Measurements from ENCODE around the gene LRGUK. TPM values are rescaled to one million over a fixed set of nuclear protein-coding genes. Genes with fewer than 3 reads are reported as not detected.
"Not testable (repeated sequence)": the region's sequence is repeated elsewhere in the genome, so short reads cannot be mapped to it uniquely, and the experiment has no call there.

LRGUK gene
- total RNA-seq, 1 experiment from 2014 or later = 0.19 TPM

DNA sequence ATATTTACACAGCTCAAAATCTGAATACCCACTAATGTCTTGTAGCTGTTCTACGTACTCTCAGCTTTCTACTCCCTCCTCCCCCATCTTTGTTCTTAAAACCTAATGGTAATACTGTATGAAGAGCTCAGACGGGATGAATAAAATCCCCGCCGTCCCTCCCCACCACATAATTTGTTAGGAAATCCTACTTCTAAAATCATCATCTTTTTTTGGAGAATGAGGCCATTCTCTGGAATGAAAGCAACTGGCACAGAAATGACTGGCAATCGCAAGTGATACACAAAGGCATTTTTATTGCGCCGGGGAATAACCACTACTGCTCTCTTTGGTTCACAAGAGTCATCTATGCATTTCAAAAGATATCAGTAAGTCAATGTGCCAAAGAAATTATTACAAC, 162.3 kb downstream of the LRGUK start:
- H3K27me3 Mint-ChIP-seq (ENCODE audit: insufficient read depth, unreplicated experiment) = no peaks in the 10 kb centered on the region
- H3K4me3 Mint-ChIP-seq (ENCODE audit: unreplicated experiment) = no peak overlapping the region
- H3K27ac Mint-ChIP-seq (ENCODE audit: low read depth, unreplicated experiment) = no peak overlapping the region
- intact Hi-C loops (cut with micrococcal nuclease) = no loop called here
- H3K9me3 Mint-ChIP-seq (ENCODE audit: unreplicated experiment) = no peaks in the 10 kb centered on the region
- POLR2A ChIA-PET = no interaction called here
- DNase-seq (ENCODE audit: unreplicated experiment) = no peak
- H3K36me3 Mint-ChIP-seq (ENCODE audit: insufficient read depth, unreplicated experiment) = peaks cover 8% of the 10 kb centered on the region
- TF ChIP-seq, protein P1, sequence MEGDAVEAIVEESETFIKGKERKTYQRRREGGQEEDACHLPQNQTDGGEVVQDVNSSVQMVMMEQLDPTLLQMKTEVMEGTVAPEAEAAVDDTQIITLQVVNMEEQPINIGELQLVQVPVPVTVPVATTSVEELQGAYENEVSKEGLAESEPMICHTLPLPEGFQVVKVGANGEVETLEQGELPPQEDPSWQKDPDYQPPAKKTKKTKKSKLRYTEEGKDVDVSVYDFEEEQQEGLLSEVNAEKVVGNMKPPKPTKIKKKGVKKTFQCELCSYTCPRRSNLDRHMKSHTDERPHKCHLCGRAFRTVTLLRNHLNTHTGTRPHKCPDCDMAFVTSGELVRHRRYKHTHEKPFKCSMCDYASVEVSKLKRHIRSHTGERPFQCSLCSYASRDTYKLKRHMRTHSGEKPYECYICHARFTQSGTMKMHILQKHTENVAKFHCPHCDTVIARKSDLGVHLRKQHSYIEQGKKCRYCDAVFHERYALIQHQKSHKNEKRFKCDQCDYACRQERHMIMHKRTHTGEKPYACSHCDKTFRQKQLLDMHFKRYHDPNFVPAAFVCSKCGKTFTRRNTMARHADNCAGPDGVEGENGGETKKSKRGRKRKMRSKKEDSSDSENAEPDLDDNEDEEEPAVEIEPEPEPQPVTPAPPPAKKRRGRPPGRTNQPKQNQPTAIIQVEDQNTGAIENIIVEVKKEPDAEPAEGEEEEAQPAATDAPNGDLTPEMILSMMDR (IDR thresholded peaks at IDR 0.05; ENCODE audit: unreplicated experiment) = no peak
- peaks cover 9% of the 10 kb centered on the region for H3K4me1 Mint-ChIP-seq (ENCODE audit: insufficient read depth, unreplicated experiment)
- CTCF ChIA-PET = no interaction called here
- BruUV-seq (replicated peaks) = no TSS peak

DNA sequence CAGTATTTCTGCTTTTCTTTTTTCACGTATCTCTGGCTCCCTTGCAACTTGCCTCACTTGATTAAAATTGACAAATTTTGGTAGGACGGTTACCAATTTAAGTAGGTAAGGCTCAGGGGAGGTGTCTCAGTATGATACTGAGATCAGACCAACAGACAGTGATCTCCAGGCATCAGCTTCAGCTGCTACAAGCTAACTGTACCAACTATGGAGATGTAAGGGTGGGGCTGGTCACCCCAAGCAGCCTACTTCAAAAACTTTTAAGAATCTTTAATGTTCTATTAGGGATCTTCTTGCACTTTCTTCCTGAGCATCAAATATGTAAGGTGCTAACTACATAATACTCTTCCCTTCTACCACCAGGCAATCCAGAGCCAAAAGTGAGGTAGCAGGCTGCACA, 162.7 kb downstream of the LRGUK start:
- Mint-ChIP-seq H3K27ac (ENCODE audit: low read depth, unreplicated experiment) (peak overlapping the region; percentile 20), H3K27me3 (ENCODE audit: insufficient read depth, unreplicated experiment) (no peaks in the 10 kb centered on the region), H3K4me1 (ENCODE audit: insufficient read depth, unreplicated experiment) (peaks cover 9% of the 10 kb centered on the region), H3K4me3 (ENCODE audit: unreplicated experiment) (no peak overlapping the region), H3K36me3 (ENCODE audit: insufficient read depth, unreplicated experiment) (peaks cover 12% of the 10 kb centered on the region), H3K9me3 (ENCODE audit: unreplicated experiment) (no peaks in the 10 kb centered on the region)
- POLR2A ChIA-PET = no interaction called here
- BruUV-seq (replicated peaks) = no TSS peak
- TF ChIP-seq, protein P1 (IDR thresholded peaks at IDR 0.05; ENCODE audit: unreplicated experiment) = no peak
- DNase-seq (ENCODE audit: unreplicated experiment) = no peak
- intact Hi-C loops (cut with micrococcal nuclease) = no loop called here
- CTCF ChIA-PET = no interaction called here

DNA sequence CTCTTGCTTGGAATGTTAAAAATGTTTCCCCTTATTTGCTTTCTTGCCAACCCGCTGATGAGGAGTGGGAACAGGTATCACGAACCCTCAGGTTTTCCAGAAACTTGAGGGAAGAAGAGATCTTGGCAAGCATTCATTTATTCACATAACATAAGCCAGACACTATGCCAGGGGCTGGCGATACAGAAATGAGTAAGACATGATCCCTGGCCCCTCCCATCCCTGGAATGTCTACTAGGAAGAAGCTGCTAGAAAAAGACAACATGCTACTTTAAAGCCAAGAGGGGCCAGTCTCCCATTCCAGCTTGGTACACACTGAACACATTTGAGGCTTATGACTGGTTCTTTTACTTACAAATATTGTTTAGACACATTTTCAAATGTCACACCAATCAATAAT, 163.1 kb downstream of the LRGUK start:
- TF ChIP-seq, protein P1 (IDR thresholded peaks at IDR 0.05; ENCODE audit: unreplicated experiment) = no peak
- Mint-ChIP-seq H3K9me3 (ENCODE audit: unreplicated experiment) (no peaks in the 10 kb centered on the region), H3K36me3 (ENCODE audit: insufficient read depth, unreplicated experiment) (peaks cover 17% of the 10 kb centered on the region), H3K4me1 (ENCODE audit: insufficient read depth, unreplicated experiment) (peaks cover 9% of the 10 kb centered on the region), H3K27me3 (ENCODE audit: insufficient read depth, unreplicated experiment) (no peaks in the 10 kb centered on the region), H3K4me3 (ENCODE audit: unreplicated experiment) (no peak overlapping the region), H3K27ac (ENCODE audit: low read depth, unreplicated experiment) (peak overlapping the region; percentile 20)
- intact Hi-C loops (cut with micrococcal nuclease) = no loop called here
- DNase-seq (ENCODE audit: unreplicated experiment) = peak; percentile 63
- ChIA-PET POLR2A (interaction anchor here (0.8 kb wide), 1 partner anchor 9 kb away, joined by 3 read pairs; no protein-coding TSS in a partner anchor), CTCF (no interaction called here)
- no TSS peak for BruUV-seq (replicated peaks)

DNA sequence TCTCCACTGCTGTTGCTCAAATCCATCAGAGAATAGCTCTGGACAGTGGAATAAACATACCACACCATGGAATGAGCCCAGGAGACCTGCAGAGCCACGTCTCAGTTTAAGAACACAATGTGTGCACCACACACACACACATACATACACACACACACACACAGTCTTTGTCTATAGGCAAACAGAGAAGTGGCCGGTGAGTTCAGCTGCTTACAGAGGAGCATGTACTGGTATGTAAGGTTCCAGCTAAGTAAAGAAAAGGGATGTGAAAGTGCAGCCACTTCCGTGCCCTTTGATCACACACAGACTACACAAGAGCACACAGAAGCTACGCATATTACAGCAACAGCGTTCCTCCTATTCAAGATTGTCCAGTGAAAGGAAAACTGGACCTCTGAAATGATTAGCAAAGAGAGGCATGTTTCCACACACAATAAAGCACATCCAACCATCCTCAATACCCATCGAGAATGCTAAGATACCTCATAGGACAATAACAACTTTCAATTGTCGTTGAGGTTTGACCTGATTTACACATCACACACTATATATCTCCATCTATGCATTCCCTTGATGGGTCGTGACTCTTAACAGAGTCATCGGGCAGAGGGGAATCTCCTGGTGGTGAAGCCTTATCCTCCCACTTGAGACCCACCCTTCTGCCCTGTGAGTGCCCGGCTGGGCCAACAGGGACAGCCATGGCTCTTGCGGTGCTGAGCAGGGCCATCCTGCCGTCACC, 166.0 kb downstream of the LRGUK start:
- BruUV-seq (replicated peaks) = no TSS peak
- intact Hi-C loops (cut with micrococcal nuclease) = no loop called here
- H3K4me1 Mint-ChIP-seq (ENCODE audit: insufficient read depth, unreplicated experiment) = peaks cover 9% of the 10 kb centered on the region

DNA sequence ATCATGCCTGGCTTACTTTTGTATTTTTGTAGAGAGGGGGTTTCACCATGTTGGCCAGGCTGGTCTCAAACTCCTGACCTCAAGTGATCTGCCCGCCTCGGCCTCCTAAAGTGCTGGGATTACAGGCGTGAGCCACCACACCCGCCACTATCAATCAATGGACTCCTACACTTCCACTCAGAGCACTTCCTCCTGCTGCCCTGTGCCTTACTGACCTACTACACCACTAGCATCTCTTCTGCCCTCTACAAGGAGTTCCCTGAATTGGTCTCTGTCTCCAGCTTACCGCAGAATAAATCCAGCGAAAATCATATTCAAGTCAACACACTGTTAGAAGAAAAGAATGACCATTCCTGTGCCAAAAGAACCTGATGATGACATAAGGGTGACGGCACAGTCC, 168.8 kb downstream of the LRGUK start:
- CTCF ChIA-PET; BruUV-seq (replicated peaks); POLR2A ChIA-PET; H3K4me3 Mint-ChIP-seq (ENCODE audit: unreplicated experiment); H3K4me1 Mint-ChIP-seq (ENCODE audit: insufficient read depth, unreplicated experiment); H3K9me3 Mint-ChIP-seq (ENCODE audit: unreplicated experiment); intact Hi-C loops (cut with micrococcal nuclease); DNase-seq (ENCODE audit: unreplicated experiment); H3K27ac Mint-ChIP-seq (ENCODE audit: low read depth, unreplicated experiment); H3K27me3 Mint-ChIP-seq (ENCODE audit: insufficient read depth, unreplicated experiment): not testable (repeated sequence)
- H3K36me3 Mint-ChIP-seq (ENCODE audit: insufficient read depth, unreplicated experiment) = peaks cover 17% of the 10 kb centered on the region

More for the DNA sequence above, 166.0 kb downstream of the LRGUK start:
- no peaks in the 10 kb centered on the region for H3K9me3 Mint-ChIP-seq (ENCODE audit: unreplicated experiment)
- no peak for DNase-seq (ENCODE audit: unreplicated experiment)
- ChIA-PET POLR2A (interaction anchor here (1.3 kb wide), 1 partner anchor 22 kb away, joined by 4 read pairs; no protein-coding TSS in a partner anchor), CTCF (interaction anchor here (0.6 to 0.9 kb wide), 2 partner anchors 35 to 249 kb away, joined by 3 read pairs; no protein-coding TSS in a partner anchor)
- H3K36me3 Mint-ChIP-seq (ENCODE audit: insufficient read depth, unreplicated experiment) = peaks cover 17% of the 10 kb centered on the region
- no peak overlapping the region for H3K4me3 Mint-ChIP-seq (ENCODE audit: unreplicated experiment)
- no peak overlapping the region for H3K27ac Mint-ChIP-seq (ENCODE audit: low read depth, unreplicated experiment)
- TF ChIP-seq, protein P1 (IDR thresholded peaks at IDR 0.05; ENCODE audit: unreplicated experiment) = no peak
- H3K27me3 Mint-ChIP-seq (ENCODE audit: insufficient read depth, unreplicated experiment) = no peaks in the 10 kb centered on the region
